Measurements from ENCODE around the gene MVB12A.

Gene MVB12A

GRCh38 chr19:17454576-17455071, 34.8 kb downstream of the MVB12A start:
- no peak overlapping the region for H3K9ac ChIP-seq (ENCODE audit: low read depth, low read length)
- peak overlapping the region; percentile 56 for H3K4me3 ChIP-seq (ENCODE audit: low read depth, low read length)
- peaks cover 38% of the 10 kb centered on the region for H3K27me3 ChIP-seq (ENCODE audit: control insufficient read depth, insufficient read depth, low read length)
- H3K9me3 ChIP-seq (ENCODE audit: control insufficient read depth, insufficient read depth, low read length) = no peaks in the 10 kb centered on the region
- no peaks in the 10 kb centered on the region for H3K4me1 ChIP-seq (ENCODE audit: control insufficient read depth, insufficient read depth, low read length)
- no peaks in the 10 kb centered on the region for H3K36me3 ChIP-seq (ENCODE audit: control insufficient read depth, insufficient read depth, low read length)

GRCh38 chr19:17455308-17456123, 35.7 kb downstream of the MVB12A start:
- H3K4me3 ChIP-seq (ENCODE audit: low read depth, low read length) = peak overlapping the region; percentile 56
- peaks cover 34% of the 10 kb centered on the region for H3K27me3 ChIP-seq (ENCODE audit: control insufficient read depth, insufficient read depth, low read length)
- no peaks in the 10 kb centered on the region for H3K4me1 ChIP-seq (ENCODE audit: control insufficient read depth, insufficient read depth, low read length)
- no peaks in the 10 kb centered on the region for H3K36me3 ChIP-seq (ENCODE audit: control insufficient read depth, insufficient read depth, low read length)
- no peaks in the 10 kb centered on the region for H3K9me3 ChIP-seq (ENCODE audit: control insufficient read depth, insufficient read depth, low read length)
- no peak overlapping the region for H3K9ac ChIP-seq (ENCODE audit: low read depth, low read length)

GRCh38 chr19:17456127-17456526, 36.3 kb downstream of the MVB12A start:
- peak overlapping the region; percentile 39 for H3K4me3 ChIP-seq (ENCODE audit: low read depth, low read length)
- no peaks in the 10 kb centered on the region for H3K9me3 ChIP-seq (ENCODE audit: control insufficient read depth, insufficient read depth, low read length)
- H3K36me3 ChIP-seq (ENCODE audit: control insufficient read depth, insufficient read depth, low read length) = no peaks in the 10 kb centered on the region
- H3K27me3 ChIP-seq (ENCODE audit: control insufficient read depth, insufficient read depth, low read length) = peaks cover 34% of the 10 kb centered on the region
- no peaks in the 10 kb centered on the region for H3K4me1 ChIP-seq (ENCODE audit: control insufficient read depth, insufficient read depth, low read length)
- H3K9ac ChIP-seq (ENCODE audit: low read depth, low read length) = no peak overlapping the region

GRCh38 chr19:17457616-17458015, 37.8 kb downstream of the MVB12A start:
- H3K4me3 ChIP-seq (ENCODE audit: low read depth, low read length) = no peak overlapping the region
- H3K36me3 ChIP-seq (ENCODE audit: control insufficient read depth, insufficient read depth, low read length) = no peaks in the 10 kb centered on the region
- peaks cover 32% of the 10 kb centered on the region for H3K27me3 ChIP-seq (ENCODE audit: control insufficient read depth, insufficient read depth, low read length)
- H3K4me1 ChIP-seq (ENCODE audit: control insufficient read depth, insufficient read depth, low read length) = no peaks in the 10 kb centered on the region
- H3K9ac ChIP-seq (ENCODE audit: low read depth, low read length) = no peak overlapping the region
- no peaks in the 10 kb centered on the region for H3K9me3 ChIP-seq (ENCODE audit: control insufficient read depth, insufficient read depth, low read length)

- H3K9me3 ChIP-seq (ENCODE audit: control insufficient read depth, insufficient read depth, low read length) = no peaks in the 10 kb centered on the region
- H3K27me3 ChIP-seq (ENCODE audit: control insufficient read depth, insufficient read depth, low read length) = peaks cover 29% of the 10 kb centered on the region
- no peaks in the 10 kb centered on the region for H3K4me1 ChIP-seq (ENCODE audit: control insufficient read depth, insufficient read depth, low read length)
- H3K36me3 ChIP-seq (ENCODE audit: control insufficient read depth, insufficient read depth, low read length) = no peaks in the 10 kb centered on the region
- H3K9ac ChIP-seq (ENCODE audit: low read depth, low read length) = no peak overlapping the region
- no peak overlapping the region for H3K4me3 ChIP-seq (ENCODE audit: low read depth, low read length)
Observed at GRCh38 chr19:17458970-17459369, 39.1 kb downstream of the MVB12A start.

GRCh38 chr19:17460372-17461230, 40.8 kb downstream of the MVB12A start, which contains the start of gene NXNL1:
Gene NXNL1, minus strand, starts transcription at chr19:17460926. Its CDS starts 57 bp downstream, at chr19:17460869.
- H3K9ac ChIP-seq (ENCODE audit: low read depth, low read length) = no peak within 1 kb of the TSS
- no peaks in the 10 kb centered on the region for H3K4me1 ChIP-seq (ENCODE audit: control insufficient read depth, insufficient read depth, low read length)
- H3K4me3 ChIP-seq (ENCODE audit: low read depth, low read length) = no peak within 1 kb of the TSS
- peaks cover 19% of the 10 kb centered on the region for H3K27me3 ChIP-seq (ENCODE audit: control insufficient read depth, insufficient read depth, low read length)
- no peaks in the 10 kb centered on the region for H3K36me3 ChIP-seq (ENCODE audit: control insufficient read depth, insufficient read depth, low read length)
- no peaks in the 10 kb centered on the region for H3K9me3 ChIP-seq (ENCODE audit: control insufficient read depth, insufficient read depth, low read length)

GRCh38 chr19:17466487-17466850, 46.6 kb downstream of the MVB12A start:
- Histone ChIP-seq H3K4me1 (ENCODE audit: control insufficient read depth, insufficient read depth, low read length) (no peaks in the 10 kb centered on the region), H3K4me3 (ENCODE audit: low read depth, low read length) (no peak overlapping the region), H3K27me3 (ENCODE audit: control insufficient read depth, insufficient read depth, low read length) (peaks cover 16% of the 10 kb centered on the region), H3K9me3 (ENCODE audit: control insufficient read depth, insufficient read depth, low read length) (no peaks in the 10 kb centered on the region), H3K36me3 (ENCODE audit: control insufficient read depth, insufficient read depth, low read length) (no peaks in the 10 kb centered on the region), H3K9ac (ENCODE audit: low read depth, low read length) (no peak overlapping the region)

- no peak overlapping the region for H3K4me3 ChIP-seq (ENCODE audit: low read depth, low read length)
- no peaks in the 10 kb centered on the region for H3K9me3 ChIP-seq (ENCODE audit: control insufficient read depth, insufficient read depth, low read length)
- peaks cover 19% of the 10 kb centered on the region for H3K27me3 ChIP-seq (ENCODE audit: control insufficient read depth, insufficient read depth, low read length)
- H3K36me3 ChIP-seq (ENCODE audit: control insufficient read depth, insufficient read depth, low read length) = no peaks in the 10 kb centered on the region
- H3K4me1 ChIP-seq (ENCODE audit: control insufficient read depth, insufficient read depth, low read length) = no peaks in the 10 kb centered on the region
- H3K9ac ChIP-seq (ENCODE audit: low read depth, low read length) = no peak overlapping the region
Observed at GRCh38 chr19:17467471-17468301, 47.8 kb downstream of the MVB12A start.

- Histone ChIP-seq H3K36me3 (ENCODE audit: control insufficient read depth, insufficient read depth, low read length) (no peaks in the 10 kb centered on the region), H3K4me3 (ENCODE audit: low read depth, low read length) (peak overlapping the region; percentile 65), H3K27me3 (ENCODE audit: control insufficient read depth, insufficient read depth, low read length) (peaks cover 19% of the 10 kb centered on the region), H3K4me1 (ENCODE audit: control insufficient read depth, insufficient read depth, low read length) (no peaks in the 10 kb centered on the region), H3K9ac (ENCODE audit: low read depth, low read length) (no peak overlapping the region), H3K9me3 (ENCODE audit: control insufficient read depth, insufficient read depth, low read length) (no peaks in the 10 kb centered on the region)
Observed at GRCh38 chr19:17468302-17469091, 48.6 kb downstream of the MVB12A start.

- H3K4me3 ChIP-seq (ENCODE audit: low read depth, low read length) = peak overlapping the region; percentile 65
- H3K27me3 ChIP-seq (ENCODE audit: control insufficient read depth, insufficient read depth, low read length) = peaks cover 19% of the 10 kb centered on the region
- H3K9ac ChIP-seq (ENCODE audit: low read depth, low read length) = no peak overlapping the region
- H3K36me3 ChIP-seq (ENCODE audit: control insufficient read depth, insufficient read depth, low read length) = no peaks in the 10 kb centered on the region
- H3K9me3 ChIP-seq (ENCODE audit: control insufficient read depth, insufficient read depth, low read length) = no peaks in the 10 kb centered on the region
- no peaks in the 10 kb centered on the region for H3K4me1 ChIP-seq (ENCODE audit: control insufficient read depth, insufficient read depth, low read length)
Observed at GRCh38 chr19:17469092-17469480, 49.2 kb downstream of the MVB12A start.
